Thoracic aorta endothelial cell (primary cell): ENCODE measurements around the gene SLC9C2. TPM values are rescaled to one million over a fixed set of nuclear protein-coding genes. Genes with fewer than 3 reads are reported as not detected.

Source experiments
- total RNA-seq: library from RNA; depleted of rRNA; stranded (reverse); fragments of >200 nt; gene quantifications from 2 replicates; pipeline ENCODE4 v1.2.3, GENCODE V29; 2012

Gene SLC9C2, protein sequence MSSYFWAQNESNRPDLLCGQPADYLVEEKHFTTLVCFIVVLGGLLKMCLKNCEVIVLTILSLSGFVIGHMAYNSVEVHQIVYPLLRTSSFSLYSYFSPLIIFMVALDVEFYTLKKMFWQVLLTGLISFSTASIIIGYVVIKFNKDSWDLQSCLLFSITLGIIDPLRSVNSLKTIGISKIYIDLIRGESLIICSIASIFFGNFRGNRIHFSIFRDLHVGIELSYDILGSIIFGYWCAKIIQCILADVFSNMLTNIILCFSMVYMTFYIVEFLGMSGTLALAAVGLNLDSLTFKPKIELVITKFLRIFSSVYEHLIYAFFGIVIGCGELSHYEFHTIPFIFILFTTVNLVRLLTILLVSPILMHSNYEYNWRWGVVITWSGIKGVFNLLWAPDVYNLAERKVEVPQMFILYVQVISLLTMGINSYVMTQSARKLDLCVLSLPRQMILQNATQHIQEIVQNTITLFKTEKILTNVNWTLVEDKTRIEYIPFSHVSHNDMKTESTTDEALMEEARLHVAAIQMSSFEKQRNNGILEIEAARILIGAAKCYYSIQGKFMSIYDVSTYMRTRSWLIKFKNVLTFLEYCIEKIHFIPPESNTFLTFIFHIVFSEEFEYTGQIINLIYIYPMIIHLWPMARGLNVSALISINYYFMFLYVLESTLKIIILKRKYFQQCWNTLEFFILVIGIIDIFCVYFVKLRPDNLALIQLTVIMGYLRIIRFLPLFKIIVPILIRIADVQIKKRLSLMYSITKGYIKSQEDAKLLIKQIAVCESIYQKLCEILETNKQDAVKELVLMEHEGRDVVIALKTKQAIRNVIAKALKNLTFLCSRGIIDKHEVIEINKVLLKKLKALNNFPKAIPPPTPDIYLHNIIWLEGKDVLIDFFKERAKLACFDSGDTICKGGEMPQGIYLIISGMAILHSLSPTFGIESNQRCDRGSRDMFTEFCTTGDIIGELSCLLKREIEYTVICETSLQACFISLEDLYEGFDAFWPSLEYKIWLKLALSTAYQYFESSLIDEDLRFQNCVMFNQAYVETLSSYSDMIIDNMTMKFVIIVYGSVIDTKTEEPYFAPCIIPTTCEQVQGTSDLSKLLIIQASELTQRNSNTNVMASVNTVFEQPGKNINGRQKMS
- total RNA-seq: not detected in 2 replicates

GRCh38 chr1:173603056-173603591 is at the start of gene SLC9C2:
Gene SLC9C2 (minus strand): TSS chr1:173603072. CDS start chr1:173601776, 1,296 bp downstream.

GRCh38 chr1:173635116-173635515 is 32.2 kb upstream of the SLC9C2 start, which contains the start of gene TEX50:
Gene TEX50 (plus strand): TSS chr1:173635338. CDS start chr1:173635522, 184 bp downstream.

DNA sequence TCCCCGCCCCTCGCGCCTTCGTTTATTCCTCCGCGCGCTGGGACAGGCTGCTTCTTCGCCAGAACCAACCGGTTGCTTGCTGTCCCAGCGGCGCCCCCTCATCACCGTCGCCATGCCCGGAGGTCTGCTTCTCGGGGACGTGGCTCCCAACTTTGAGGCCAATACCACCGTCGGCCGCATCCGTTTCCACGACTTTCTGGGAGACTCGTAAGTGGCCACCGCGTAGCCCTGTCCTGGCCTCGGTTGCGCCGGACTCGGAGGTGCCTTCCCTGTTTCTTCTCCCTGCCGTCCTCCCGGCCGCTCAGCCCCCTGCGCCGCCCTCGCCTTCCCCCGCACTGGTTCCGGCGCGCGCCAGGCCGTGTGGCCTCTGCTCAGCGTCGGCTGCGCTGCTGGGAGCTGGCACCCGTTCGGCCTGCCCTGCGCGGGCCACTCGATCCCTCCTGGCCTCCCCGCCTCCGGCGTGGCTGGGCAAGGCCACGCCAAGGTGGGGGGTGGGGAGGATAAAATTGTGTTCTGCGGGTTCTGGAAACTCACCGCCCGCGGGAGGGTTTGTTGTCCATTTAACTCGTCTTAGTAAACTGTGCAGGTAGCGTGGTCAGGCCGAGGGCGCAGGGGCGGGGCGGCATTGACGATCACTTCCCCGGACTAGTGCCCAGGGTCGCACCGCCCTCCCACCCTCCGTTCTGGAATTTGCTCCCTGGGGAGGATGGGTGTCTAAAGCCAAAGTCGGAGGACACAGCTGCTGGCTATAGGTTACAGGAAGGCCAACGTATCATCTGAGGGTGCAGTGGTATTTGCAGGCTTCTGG is 125.4 kb downstream of the SLC9C2 start, which contains the start of gene PRDX6:
Gene PRDX6, plus strand, starts transcription at position 50 of the 808 bp plus-strand sequence. Its CDS starts 63 bp downstream, at position 113.

Other genes starting within 250 kb of the SLC9C2 start
- gene PRDX6, start 125.7 kb downstream of the SLC9C2 start, total RNA-seq: 243 and 287 TPM in 2 replicates
- not detected in 2 replicates for gene TEX50, start 32.3 kb upstream of the SLC9C2 start, total RNA-seq
- gene ANKRD45, start 66.8 kb upstream of the SLC9C2 start, total RNA-seq: 0.13 and 0.22 TPM in 2 replicates
- 32.3 and 35.8 TPM in 2 replicates for gene KLHL20, start 111.9 kb upstream of the SLC9C2 start, total RNA-seq
- 53.9 and 59.5 TPM in 2 replicates for gene DARS2, start 221.6 kb upstream of the SLC9C2 start, total RNA-seq
- gene CENPL, start 221.8 kb upstream of the SLC9C2 start, total RNA-seq: 26.6 and 35.8 TPM in 2 replicates